ENCODE results near the gene PCDHA12.
"Not testable (repeated sequence)": the region's sequence is repeated elsewhere in the genome, so short reads cannot be mapped to it uniquely, and the experiment has no call there.

PCDHA12 gene

GRCh38 chr5:140833993-140834392 lies 41.1 kb upstream of the PCDHA12 start, which contains the start of gene PCDHA7:
PCDHA7 (plus strand) TSS chr5:140834269; CDS start chr5:140834384, 115 bp downstream.
- H3K4me2 ChIP-seq (ENCODE audit: low read length), result no peak within 1 kb of the TSS

GRCh38 chr5:140834439-140835008 lies 40.6 kb upstream of the PCDHA12 start:
- H3K36me3 ChIP-seq (ENCODE audit: control insufficient read depth, low read length); H3K4me1 ChIP-seq (ENCODE audit: control insufficient read depth, low read length); H3K27me3 ChIP-seq (ENCODE audit: control insufficient read depth, low read length); H3K9me3 ChIP-seq (ENCODE audit: control insufficient read depth, insufficient read depth, low read length); H3K9me2 ChIP-seq (replicated peaks; ENCODE audit: control insufficient read depth, low read length); H3K79me2 ChIP-seq (ENCODE audit: control insufficient read depth, low read length); H4K20me1 ChIP-seq (ENCODE audit: control insufficient read depth, insufficient read depth, low read depth, low read length); H3F3A ChIP-seq (ENCODE audit: control insufficient read depth, insufficient read depth); H3K4me2 ChIP-seq (ENCODE audit: low read length); H3K27ac ChIP-seq (ENCODE audit: low read depth, low read length); H3K4me3 ChIP-seq (ENCODE audit: low read length): not testable (repeated sequence)

More at GRCh38 chr5:140833993-140834392, 41.1 kb upstream of the PCDHA12 start, which contains the start of gene PCDHA7:
- H3K27ac ChIP-seq (ENCODE audit: low read depth, low read length), result no peak within 1 kb of the TSS
- H3K4me1 ChIP-seq (ENCODE audit: control insufficient read depth, low read length), result no peaks in the 10 kb centered on the region
- no peaks in the 10 kb centered on the region for H3K27me3 ChIP-seq (ENCODE audit: control insufficient read depth, low read length)
- H3K36me3 ChIP-seq (ENCODE audit: control insufficient read depth, low read length), result no peaks in the 10 kb centered on the region
- H3K4me3 ChIP-seq (ENCODE audit: low read length), result no peak within 1 kb of the TSS
- no peaks in the 10 kb centered on the region for H4K20me1 ChIP-seq (ENCODE audit: control insufficient read depth, insufficient read depth, low read depth, low read length)
- no peaks in the 10 kb centered on the region for H3K9me2 ChIP-seq (replicated peaks; ENCODE audit: control insufficient read depth, low read length)
- H3F3A ChIP-seq (ENCODE audit: control insufficient read depth, insufficient read depth), result no peaks in the 10 kb centered on the region
- TF ChIP-seq CTCF (IDR thresholded peaks at IDR 0.05; ENCODE audit: low read depth, low read length, poor library complexity, severe bottlenecking) (no peak), EZH2phosphoT487 (IDR thresholded peaks at IDR 0.05; ENCODE audit: borderline replicate concordance, low read length) (no peak)
- H3K79me2 ChIP-seq (ENCODE audit: control insufficient read depth, low read length), result no peaks in the 10 kb centered on the region
- no peaks in the 10 kb centered on the region for H3K9me3 ChIP-seq (ENCODE audit: control insufficient read depth, insufficient read depth, low read length)

GRCh38 chr5:140835622-140836510 lies 39.2 kb upstream of the PCDHA12 start:
- no peak overlapping the region for H3K4me2 ChIP-seq (ENCODE audit: low read length)
- no peaks in the 10 kb centered on the region for H3F3A ChIP-seq (ENCODE audit: control insufficient read depth, insufficient read depth)
- H3K27me3 ChIP-seq (ENCODE audit: control insufficient read depth, low read length), result no peaks in the 10 kb centered on the region
- H3K27ac ChIP-seq (ENCODE audit: low read depth, low read length), result no peak overlapping the region
- H3K4me3 ChIP-seq (ENCODE audit: low read length), result no peak overlapping the region
- TF ChIP-seq EZH2phosphoT487 (IDR thresholded peaks at IDR 0.05; ENCODE audit: borderline replicate concordance, low read length) (no peak), CTCF (IDR thresholded peaks at IDR 0.05; ENCODE audit: low read depth, low read length, poor library complexity, severe bottlenecking) (no peak)
- H3K9me2 ChIP-seq (replicated peaks; ENCODE audit: control insufficient read depth, low read length), result no peaks in the 10 kb centered on the region
- no peaks in the 10 kb centered on the region for H3K36me3 ChIP-seq (ENCODE audit: control insufficient read depth, low read length)
- H3K4me1 ChIP-seq (ENCODE audit: control insufficient read depth, low read length), result no peaks in the 10 kb centered on the region
- H3K9me3 ChIP-seq (ENCODE audit: control insufficient read depth, insufficient read depth, low read length), result no peaks in the 10 kb centered on the region
- no peaks in the 10 kb centered on the region for H4K20me1 ChIP-seq (ENCODE audit: control insufficient read depth, insufficient read depth, low read depth, low read length)
- H3K79me2 ChIP-seq (ENCODE audit: control insufficient read depth, low read length), result no peaks in the 10 kb centered on the region
